ENCODE data around the gene TUBA3D.
"Not testable (repeated sequence)": the region's sequence is repeated elsewhere in the genome, so short reads cannot be mapped to it uniquely, and the experiment has no call there.

DNA sequence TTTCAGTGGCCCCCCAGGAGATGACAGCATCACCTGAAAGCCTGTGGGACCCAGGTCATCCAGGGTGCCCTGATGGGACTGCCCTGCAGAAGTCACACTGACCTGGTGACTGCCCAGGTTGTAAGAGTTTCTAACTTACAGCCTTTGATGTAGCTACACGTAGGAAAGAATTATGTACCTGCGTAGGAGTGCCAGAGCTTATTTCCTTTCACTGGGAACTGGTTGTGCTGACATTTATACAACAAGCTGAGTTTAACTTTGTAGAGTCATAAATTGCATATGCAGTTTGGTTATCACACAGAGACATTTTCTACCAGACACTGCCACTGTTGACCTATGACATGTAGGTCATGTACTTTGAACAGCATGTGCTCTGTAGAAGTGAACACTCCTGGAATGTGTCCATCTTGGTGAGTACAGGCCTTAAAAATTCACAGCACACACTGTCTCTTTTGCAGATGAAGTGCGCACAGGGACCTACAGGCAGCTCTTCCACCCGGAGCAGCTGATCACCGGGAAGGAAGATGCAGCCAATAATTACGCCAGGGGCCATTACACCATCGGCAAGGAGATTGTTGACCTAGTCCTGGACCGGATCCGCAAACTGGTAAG is 3.0 kb downstream of the TUBA3D start:
- TF ChIP-seq, protein P1, sequence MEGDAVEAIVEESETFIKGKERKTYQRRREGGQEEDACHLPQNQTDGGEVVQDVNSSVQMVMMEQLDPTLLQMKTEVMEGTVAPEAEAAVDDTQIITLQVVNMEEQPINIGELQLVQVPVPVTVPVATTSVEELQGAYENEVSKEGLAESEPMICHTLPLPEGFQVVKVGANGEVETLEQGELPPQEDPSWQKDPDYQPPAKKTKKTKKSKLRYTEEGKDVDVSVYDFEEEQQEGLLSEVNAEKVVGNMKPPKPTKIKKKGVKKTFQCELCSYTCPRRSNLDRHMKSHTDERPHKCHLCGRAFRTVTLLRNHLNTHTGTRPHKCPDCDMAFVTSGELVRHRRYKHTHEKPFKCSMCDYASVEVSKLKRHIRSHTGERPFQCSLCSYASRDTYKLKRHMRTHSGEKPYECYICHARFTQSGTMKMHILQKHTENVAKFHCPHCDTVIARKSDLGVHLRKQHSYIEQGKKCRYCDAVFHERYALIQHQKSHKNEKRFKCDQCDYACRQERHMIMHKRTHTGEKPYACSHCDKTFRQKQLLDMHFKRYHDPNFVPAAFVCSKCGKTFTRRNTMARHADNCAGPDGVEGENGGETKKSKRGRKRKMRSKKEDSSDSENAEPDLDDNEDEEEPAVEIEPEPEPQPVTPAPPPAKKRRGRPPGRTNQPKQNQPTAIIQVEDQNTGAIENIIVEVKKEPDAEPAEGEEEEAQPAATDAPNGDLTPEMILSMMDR (IDR thresholded peaks at IDR 0.05) = not testable (repeated sequence)
- TF ChIP-seq POLR2A (IDR thresholded peaks at IDR 0.05) = not testable (repeated sequence)

Measured in thyroid gland (tissue), 4 donors.